Inflammatory macrophage treated with lipopolysaccharide for 4 hours (primary cell): ENCODE results near the gene NRG3.
A peak's percentile ranks its signal among the peaks of the same experiment; 100 is the strongest.

Source experiments
- DNase-seq: peaks from one replicate; pipeline ENCODE4 v3.0.0-alpha.2; 2020

NRG3 gene

GRCh38 chr10:82866424-82867020, 991.5 kb downstream of the NRG3 start:
- peak; percentile 1 for DNase-seq

GRCh38 chr10:82867056-82867455, 992.1 kb downstream of the NRG3 start:
- no peak for DNase-seq

GRCh38 chr10:82874671-82875070, 999.7 kb downstream of the NRG3 start:
- no peak for DNase-seq

- no peak for DNase-seq
Measured at GRCh38 chr10:82880776-82881290, 1005.8 kb downstream of the NRG3 start.

GRCh38 chr10:82882722-82883121, 1007.7 kb downstream of the NRG3 start:
- no peak for DNase-seq

- no peak for DNase-seq
Measured at GRCh38 chr10:82883603-82884002, 1008.6 kb downstream of the NRG3 start.

GRCh38 chr10:82887488-82887887, 1012.5 kb downstream of the NRG3 start:
- DNase-seq = no peak

- DNase-seq = no peak
Measured at GRCh38 chr10:82888809-82889455, 1013.9 kb downstream of the NRG3 start.

- no peak for DNase-seq
Measured at GRCh38 chr10:82889728-82890127, 1014.7 kb downstream of the NRG3 start.

- no peak for DNase-seq
Measured at GRCh38 chr10:82890573-82890972, 1015.6 kb downstream of the NRG3 start.

GRCh38 chr10:82908096-82908495, 1033.1 kb downstream of the NRG3 start:
- no peak for DNase-seq

- DNase-seq = no peak
Measured at GRCh38 chr10:82908751-82909150, 1033.8 kb downstream of the NRG3 start.

GRCh38 chr10:82910301-82910700, 1035.3 kb downstream of the NRG3 start:
- no peak for DNase-seq

GRCh38 chr10:82914655-82915136, 1039.7 kb downstream of the NRG3 start:
- no peak for DNase-seq

GRCh38 chr10:82916941-82917340, 1041.9 kb downstream of the NRG3 start:
- no peak for DNase-seq

- DNase-seq = no peak
Measured at GRCh38 chr10:82918022-82918421, 1043.0 kb downstream of the NRG3 start.

GRCh38 chr10:82922046-82922445, 1047.1 kb downstream of the NRG3 start:
- no peak for DNase-seq

- no peak for DNase-seq
Measured at GRCh38 chr10:82922755-82923154, 1047.8 kb downstream of the NRG3 start.

GRCh38 chr10:82924711-82925110, 1049.7 kb downstream of the NRG3 start:
- no peak for DNase-seq

GRCh38 chr10:82925547-82925946, 1050.6 kb downstream of the NRG3 start:
- no peak for DNase-seq

- DNase-seq = no peak
Measured at GRCh38 chr10:82932451-82932850, 1057.5 kb downstream of the NRG3 start.

- DNase-seq = no peak
Measured at GRCh38 chr10:82934429-82934828, 1059.4 kb downstream of the NRG3 start.

- DNase-seq = no peak
Measured at GRCh38 chr10:82934947-82935346, 1060.0 kb downstream of the NRG3 start.

- DNase-seq = no peak
Measured at GRCh38 chr10:82938331-82938730, 1063.3 kb downstream of the NRG3 start.
